GM10266 (cell line): Measurements from ENCODE around the gene PRR14.
"Not testable (repeated sequence)": the region's sequence is repeated elsewhere in the genome, so short reads cannot be mapped to it uniquely, and the experiment has no call there.

Source experiments
- DNase-seq: peaks from one replicate; pipeline ENCODE4 v3.0.0; 2012; ENCODE audit errors: extremely low spot score
- CTCF ChIP-seq: IDR thresholded peaks from 2 replicates; pipeline ENCODE4 v1.5.1; 2012; ENCODE audit warnings: mild to moderate bottlenecking, low read depth; ENCODE audit not compliant: control insufficient read depth, insufficient read depth; ENCODE audit errors: missing control alignments

The PRR14 gene

GRCh38 chr16:30678586-30678970 is 27.8 kb downstream of the PRR14 start:
- TF ChIP-seq CTCF: no peak
- DNase-seq: no peak

GRCh38 chr16:30680326-30680725 is 29.6 kb downstream of the PRR14 start:
- DNase-seq: no peak
- TF ChIP-seq CTCF: no peak

GRCh38 chr16:30688701-30689100 is 37.9 kb downstream of the PRR14 start:
- DNase-seq: no peak
- no peak for TF ChIP-seq CTCF

- no peak for TF ChIP-seq CTCF
- no peak for DNase-seq
These were observed 41.1 kb downstream of the PRR14 start for GRCh38 chr16:30691907-30692306.

- DNase-seq: no peak
- TF ChIP-seq CTCF: no peak
These were observed 41.8 kb downstream of the PRR14 start for GRCh38 chr16:30692396-30693064.

GRCh38 chr16:30694926-30695693 is 44.4 kb downstream of the PRR14 start:
- no peak for DNase-seq
- no peak for TF ChIP-seq CTCF

- DNase-seq: not testable (repeated sequence)
These were observed 45.9 kb downstream of the PRR14 start for GRCh38 chr16:30696646-30697045.
